ENCODE results near the gene SHKBP1. TPM values are rescaled to one million over a fixed set of nuclear protein-coding genes. Genes with fewer than 3 reads are reported as not detected.
"Not testable (repeated sequence)": the region's sequence is repeated elsewhere in the genome, so short reads cannot be mapped to it uniquely, and the experiment has no call there.

The SHKBP1 gene
- total RNA-seq, 1 donor from 2014 or later: 65.3 TPM

GRCh38 chr19:40622773-40623075, 46.1 kb downstream of the SHKBP1 start:
- Mint-ChIP-seq H3K4me3 (no peak overlapping the region), H3K9me3 (no peaks in the 10 kb centered on the region), H3K36me3 (peaks cover 45% of the 10 kb centered on the region), H3K27ac (peak overlapping the region; percentile 86), H3K27me3 (ENCODE audit: low read depth) (no peaks in the 10 kb centered on the region), H3K4me1 (peaks cover 19% of the 10 kb centered on the region)
- TF ChIP-seq CTCF (IDR thresholded peaks at IDR 0.05; ENCODE audit: unreplicated experiment): no peak
- DNase-seq (ENCODE audit: low spot score in 2 of 2, unreplicated experiment in 2 of 2): no peak

- Mint-ChIP-seq H3K4me1 (peaks cover 19% of the 10 kb centered on the region), H3K36me3 (peaks cover 39% of the 10 kb centered on the region), H3K4me3 (peak overlapping the region; percentile 18), H3K27me3 (ENCODE audit: low read depth) (no peaks in the 10 kb centered on the region), H3K9me3 (no peaks in the 10 kb centered on the region), H3K27ac (peak overlapping the region; percentile 86)
- TF ChIP-seq CTCF (IDR thresholded peaks at IDR 0.05; ENCODE audit: unreplicated experiment): no peak
- DNase-seq (ENCODE audit: low spot score in 2 of 2, unreplicated experiment in 2 of 2): peak; percentile 70 to 78
Measured at GRCh38 chr19:40623403-40624251, 47.0 kb downstream of the SHKBP1 start.

GRCh38 chr19:40624369-40625153, 47.9 kb downstream of the SHKBP1 start:
- H3K36me3 Mint-ChIP-seq: peaks cover 34% of the 10 kb centered on the region

GRCh38 chr19:40625406-40626120, 48.9 kb downstream of the SHKBP1 start:
- DNase-seq (ENCODE audit: low spot score in 2 of 2, unreplicated experiment in 2 of 2): no peak
- H3K27me3 Mint-ChIP-seq (ENCODE audit: low read depth): no peaks in the 10 kb centered on the region
- H3K27ac Mint-ChIP-seq: peak overlapping the region; percentile 35
- no peak overlapping the region for H3K4me3 Mint-ChIP-seq
- H3K9me3 Mint-ChIP-seq: no peaks in the 10 kb centered on the region
- H3K36me3 Mint-ChIP-seq: peaks cover 35% of the 10 kb centered on the region
- TF ChIP-seq CTCF (IDR thresholded peaks at IDR 0.05; ENCODE audit: unreplicated experiment): no peak
- H3K4me1 Mint-ChIP-seq: peaks cover 21% of the 10 kb centered on the region

More at GRCh38 chr19:40624369-40625153, 47.9 kb downstream of the SHKBP1 start:
- DNase-seq (ENCODE audit: low spot score in 2 of 2, unreplicated experiment in 2 of 2); H3K9me3 Mint-ChIP-seq; H3K4me3 Mint-ChIP-seq; H3K27me3 Mint-ChIP-seq (ENCODE audit: low read depth): not testable (repeated sequence)
- peak overlapping the region; percentile 39 for H3K27ac Mint-ChIP-seq
- peaks cover 19% of the 10 kb centered on the region for H3K4me1 Mint-ChIP-seq

GRCh38 chr19:40626918-40627317, 50.2 kb downstream of the SHKBP1 start:
- no peak for DNase-seq (ENCODE audit: low spot score in 2 of 2, unreplicated experiment in 2 of 2)
- Mint-ChIP-seq H3K27me3 (ENCODE audit: low read depth) (no peaks in the 10 kb centered on the region), H3K27ac (no peak overlapping the region), H3K36me3 (peaks cover 30% of the 10 kb centered on the region), H3K4me1 (peaks cover 28% of the 10 kb centered on the region), H3K4me3 (no peak overlapping the region), H3K9me3 (no peaks in the 10 kb centered on the region)
- TF ChIP-seq CTCF (IDR thresholded peaks at IDR 0.05; ENCODE audit: unreplicated experiment): no peak
